HG03039 (cell line): ENCODE measurements around the gene SREBF1.

ENCODE experiments used
- ATAC-seq: cut with Tn5 transposase; IDR thresholded peaks from one replicate; pipeline ENCODE4 v1.9.1; 2021; ENCODE audit warnings: mild to moderate bottlenecking, moderate library complexity; ENCODE audit not compliant: unreplicated experiment

SREBF1 gene

GRCh38 chr17:17836818-17837379 lies at the start of gene SREBF1:
Gene SREBF1, minus strand, starts transcription at chr17:17836986. Its CDS starts 169 bp downstream, at chr17:17836817.
- no peak for ATAC-seq

GRCh38 chr17:17886226-17886625 lies 49.4 kb upstream of the SREBF1 start:
- ATAC-seq, result no peak

- ATAC-seq, result no peak
Observed at GRCh38 chr17:17884391-17885357, 47.9 kb upstream of the SREBF1 start.

GRCh38 chr17:17883801-17884200 lies 47.0 kb upstream of the SREBF1 start:
- ATAC-seq, result no peak

GRCh38 chr17:17882082-17882581 lies 45.3 kb upstream of the SREBF1 start:
- no peak for ATAC-seq

- no peak for ATAC-seq
Observed at GRCh38 chr17:17880577-17881196, 43.9 kb upstream of the SREBF1 start.

GRCh38 chr17:17877529-17878358 lies 41.0 kb upstream of the SREBF1 start:
- ATAC-seq, result no peak

GRCh38 chr17:17876959-17877528 lies 40.3 kb upstream of the SREBF1 start:
- no peak for ATAC-seq

- ATAC-seq, result no peak
Observed at GRCh38 chr17:17874478-17874877, 37.7 kb upstream of the SREBF1 start.

- ATAC-seq, result no peak
Observed at GRCh38 chr17:17873450-17873991, 36.7 kb upstream of the SREBF1 start.

GRCh38 chr17:17872547-17873345 lies 36.0 kb upstream of the SREBF1 start:
- no peak for ATAC-seq

- ATAC-seq, result no peak
Observed at GRCh38 chr17:17871913-17872312, 35.1 kb upstream of the SREBF1 start.

GRCh38 chr17:17870247-17870646 lies 33.5 kb upstream of the SREBF1 start:
- no peak for ATAC-seq

GRCh38 chr17:17868641-17869522 lies 32.1 kb upstream of the SREBF1 start:
- ATAC-seq, result no peak

- ATAC-seq, result no peak
Observed at GRCh38 chr17:17866897-17867296, 30.1 kb upstream of the SREBF1 start.

- ATAC-seq, result no peak
Observed at GRCh38 chr17:17866425-17866824, 29.6 kb upstream of the SREBF1 start.

GRCh38 chr17:17865035-17865434 lies 28.2 kb upstream of the SREBF1 start:
- no peak for ATAC-seq

GRCh38 chr17:17860766-17861107 lies 24.0 kb upstream of the SREBF1 start:
- no peak for ATAC-seq
